Karpas-422 (cell line): ENCODE data around the gene EEIG2. TPM values are rescaled to one million over a fixed set of nuclear protein-coding genes. Genes with fewer than 3 reads are reported as not detected.

Experiments used
- DNase-seq: peaks from one replicate; pipeline ENCODE4 v3.0.0-alpha.2; 2015
- H2AFZ ChIP-seq: fragments of 200-600 bp; sonication (generic); 2 replicates; pipeline ENCODE4 v1.6.1; 2014; ENCODE audit warnings: antibody characterized with exemption, low read length, mixed read lengths
- H3K27ac ChIP-seq: fragments of 200-600 bp; sonication (generic); 2 replicates; pipeline ENCODE4 v1.5.1; 2014; ENCODE audit warnings: mild to moderate bottlenecking, low read length, moderate library complexity
- H3K27me3 ChIP-seq: fragments of 200-600 bp; sonication (generic); 2 replicates; pipeline ENCODE4 v1.6.1; 2014; ENCODE audit warnings: low read length, mixed read lengths
- H3K36me3 ChIP-seq: fragments of 200-600 bp; sonication (generic); 2 replicates; pipeline ENCODE4 v1.6.1; 2014; ENCODE audit warnings: low read length, mixed read lengths; ENCODE audit not compliant: insufficient read depth
- H3K4me1 ChIP-seq: fragments of 200-600 bp; sonication (generic); 2 replicates; pipeline ENCODE4 v1.6.1; 2014; ENCODE audit warnings: mild to moderate bottlenecking, low read length, mixed read lengths
- H3K4me2 ChIP-seq: fragments of 200-600 bp; sonication (generic); 2 replicates; pipeline ENCODE4 v1.6.1; 2014; ENCODE audit warnings: low read length, low read depth, mild to moderate bottlenecking; ENCODE audit not compliant: poor library complexity, severe bottlenecking
- H3K4me3 ChIP-seq: fragments of 200-600 bp; sonication (generic); 2 replicates; pipeline ENCODE4 v1.5.1; 2014; ENCODE audit warnings: mild to moderate bottlenecking, antibody characterized with exemption, low read length, mixed read lengths
- H3K79me2 ChIP-seq: fragments of 200-600 bp; sonication (generic); 2 replicates; pipeline ENCODE4 v1.6.1; 2014; ENCODE audit warnings: mild to moderate bottlenecking, low read length, mixed read lengths
- H3K9ac ChIP-seq: fragments of 200-600 bp; sonication (generic); 2 replicates; pipeline ENCODE4 v1.6.0; 2014; ENCODE audit warnings: low read length
- H3K9me2 ChIP-seq: fragments of 200-600 bp; sonication (generic), shearing (Covaris generic); replicated peaks from 2 replicates; pipeline ENCODE4 v1.6.0; 2014; ENCODE audit warnings: mild to moderate bottlenecking, low read length, moderate library complexity; ENCODE audit not compliant: insufficient read depth
- H3K9me3 ChIP-seq: fragments of 300-700, 200-600 bp; sonication (generic); 2 replicates; pipeline ENCODE4 v1.6.1; 2014; ENCODE audit warnings: low read length, mixed read lengths
- H4K20me1 ChIP-seq: fragments of 200-600 bp; sonication (generic); 2 replicates; pipeline ENCODE4 v1.6.1; 2014; ENCODE audit warnings: mild to moderate bottlenecking, antibody characterized with exemption, low read length, low read depth; ENCODE audit not compliant: insufficient read depth
- total RNA-seq: library from RNA; depleted of rRNA; stranded (reverse); fragments of >200 nt; shearing (Covaris generic); gene quantifications from 2 replicates; pipeline ENCODE4 v1.2.3, GENCODE V29; 2014; ENCODE audit warnings: low replicate concordance

The EEIG2 gene
- total RNA-seq, 1 experiment from 2014 or later = 5.0 TPM

DNA sequence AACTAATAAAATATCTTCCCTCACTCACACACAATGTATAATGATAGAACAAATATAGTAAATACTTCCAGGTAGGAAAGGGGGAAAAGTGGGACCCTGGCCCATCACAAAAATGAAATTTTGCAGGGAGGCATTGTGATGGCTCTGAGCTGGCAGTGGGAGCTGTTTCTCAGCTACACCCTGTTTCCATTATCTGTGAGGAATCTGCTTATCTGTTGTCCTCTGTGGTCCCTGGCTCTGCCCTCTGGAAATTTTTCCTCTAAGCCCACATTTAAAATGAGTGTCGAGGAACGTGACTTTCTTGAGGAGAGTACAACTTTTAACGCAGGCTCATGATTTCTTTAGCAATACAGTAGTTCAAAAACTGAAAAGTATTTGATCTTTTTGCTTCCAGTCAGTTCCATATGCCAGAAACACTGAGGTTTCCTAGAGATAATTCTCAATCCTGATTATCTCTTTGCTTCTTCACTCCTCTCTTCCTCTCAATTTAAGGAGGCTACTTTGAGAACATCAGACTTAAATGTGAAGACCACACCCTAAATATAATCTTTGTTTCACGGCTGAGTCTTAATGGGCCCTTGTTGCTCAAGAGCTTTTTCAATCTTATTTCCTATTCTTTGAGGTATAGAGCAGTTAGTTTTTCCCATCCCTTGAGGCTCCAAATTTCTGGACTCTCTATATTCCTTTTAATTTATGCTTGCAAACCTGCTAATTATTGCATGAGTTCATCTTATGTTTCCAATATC is 5.0 kb upstream of the EEIG2 start:
- H3K9me2 ChIP-seq = no peaks in the 10 kb centered on the region

DNA sequence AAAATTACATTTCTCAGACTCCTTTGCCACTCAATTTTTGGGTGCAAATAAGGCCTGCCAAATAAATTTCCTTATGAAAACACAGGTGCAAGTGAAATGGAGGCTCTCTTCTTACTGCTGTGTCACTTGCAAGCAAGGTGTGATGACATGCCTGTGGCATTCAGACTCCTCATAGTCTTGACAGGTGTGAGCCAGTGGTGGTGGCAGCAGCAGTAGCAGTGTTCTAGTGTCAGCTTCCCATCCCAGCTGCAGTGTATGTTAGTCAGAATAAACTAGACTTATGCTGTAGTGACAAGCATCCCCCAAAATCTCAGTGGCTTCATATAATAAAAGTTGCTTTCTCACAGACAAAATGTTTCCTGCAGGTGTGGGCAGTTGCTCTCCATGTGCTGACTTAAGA is 3.8 kb upstream of the EEIG2 start:
- no peak overlapping the region for H3K27ac ChIP-seq

More for the DNA sequence above, 5.0 kb upstream of the EEIG2 start:
- Histone ChIP-seq H3K36me3 (no peaks in the 10 kb centered on the region), H2AFZ (no peak overlapping the region), H3K79me2 (no peaks in the 10 kb centered on the region), H3K27ac (no peak overlapping the region), H3K4me2 (no peak overlapping the region), H3K9me3 (no peaks in the 10 kb centered on the region), H3K27me3 (no peaks in the 10 kb centered on the region), H3K9ac (no peak overlapping the region), H3K4me1 (peaks cover 25% of the 10 kb centered on the region), H4K20me1 (no peaks in the 10 kb centered on the region), H3K4me3 (no peak overlapping the region)
- no peak for DNase-seq

DNA sequence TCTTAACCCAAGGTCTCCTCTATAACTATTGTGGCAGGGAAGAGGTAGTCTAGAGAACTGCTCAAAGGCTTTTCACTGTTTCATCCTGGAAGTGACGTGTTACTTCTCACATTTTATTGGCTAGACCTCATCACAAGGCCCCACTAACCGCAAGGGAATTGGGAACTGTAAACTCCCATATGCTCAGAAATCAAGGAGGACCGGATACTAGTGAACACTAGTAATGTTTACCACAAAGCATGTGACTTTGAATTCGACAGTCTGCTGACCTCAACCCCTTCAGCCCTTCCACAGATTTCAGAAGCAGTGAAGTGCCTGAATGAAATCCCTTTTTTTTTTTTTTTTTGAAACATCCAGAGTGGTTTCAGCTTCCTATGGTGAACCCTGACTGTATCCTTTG is 3.4 kb upstream of the EEIG2 start:
- Histone ChIP-seq H3K36me3 (no peaks in the 10 kb centered on the region), H3K79me2 (no peaks in the 10 kb centered on the region), H3K9me3 (no peaks in the 10 kb centered on the region), H3K4me1 (peaks cover 38% of the 10 kb centered on the region), H3K9me2 (no peaks in the 10 kb centered on the region), H3K9ac (no peak overlapping the region), H3K4me3 (no peak overlapping the region), H3K27ac (no peak overlapping the region), H2AFZ (no peak overlapping the region), H3K27me3 (no peaks in the 10 kb centered on the region), H4K20me1 (no peaks in the 10 kb centered on the region), H3K4me2 (no peak overlapping the region)
- DNase-seq = no peak

More for the DNA sequence above, 3.8 kb upstream of the EEIG2 start:
- DNase-seq = no peak
- no peak overlapping the region for H3K4me3 ChIP-seq
- H3K9me2 ChIP-seq = no peaks in the 10 kb centered on the region
- no peaks in the 10 kb centered on the region for H4K20me1 ChIP-seq
- H3K9ac ChIP-seq = no peak overlapping the region
- H2AFZ ChIP-seq = no peak overlapping the region
- H3K4me2 ChIP-seq = no peak overlapping the region
- no peaks in the 10 kb centered on the region for H3K79me2 ChIP-seq
- H3K4me1 ChIP-seq = peaks cover 34% of the 10 kb centered on the region
- H3K9me3 ChIP-seq = no peaks in the 10 kb centered on the region
- no peaks in the 10 kb centered on the region for H3K27me3 ChIP-seq
- H3K36me3 ChIP-seq = no peaks in the 10 kb centered on the region

DNA sequence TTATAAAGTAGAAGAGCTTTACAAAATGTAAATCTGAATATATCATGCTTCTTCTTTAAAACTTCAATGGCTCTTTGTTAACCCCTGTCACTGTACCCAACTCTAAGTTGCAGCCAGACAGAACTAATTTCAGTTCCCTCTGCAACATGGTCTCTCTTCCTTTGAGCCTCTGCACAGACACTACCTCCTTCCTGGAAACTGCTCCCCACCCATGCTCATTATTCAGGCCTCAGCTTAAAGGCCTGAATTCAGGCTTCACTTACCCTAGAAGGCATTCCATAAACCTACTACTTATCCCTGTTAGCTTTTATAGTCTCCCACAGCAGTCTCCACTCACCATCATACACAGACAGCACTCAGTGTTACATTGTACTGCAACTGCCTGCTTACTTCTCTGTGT is 2.6 kb upstream of the EEIG2 start:
- Histone ChIP-seq H3K9me2 (no peaks in the 10 kb centered on the region), H3K9me3 (no peaks in the 10 kb centered on the region), H3K4me2 (no peak overlapping the region), H3K4me1 (peaks cover 39% of the 10 kb centered on the region), H3K36me3 (no peaks in the 10 kb centered on the region), H3K4me3 (no peak overlapping the region), H3K79me2 (no peaks in the 10 kb centered on the region), H3K9ac (no peak overlapping the region), H3K27me3 (no peaks in the 10 kb centered on the region), H2AFZ (peak overlapping the region; percentile 64; the same call in 1 of the 2 replicates), H4K20me1 (no peaks in the 10 kb centered on the region), H3K27ac (no peak overlapping the region)
- no peak for DNase-seq

DNA sequence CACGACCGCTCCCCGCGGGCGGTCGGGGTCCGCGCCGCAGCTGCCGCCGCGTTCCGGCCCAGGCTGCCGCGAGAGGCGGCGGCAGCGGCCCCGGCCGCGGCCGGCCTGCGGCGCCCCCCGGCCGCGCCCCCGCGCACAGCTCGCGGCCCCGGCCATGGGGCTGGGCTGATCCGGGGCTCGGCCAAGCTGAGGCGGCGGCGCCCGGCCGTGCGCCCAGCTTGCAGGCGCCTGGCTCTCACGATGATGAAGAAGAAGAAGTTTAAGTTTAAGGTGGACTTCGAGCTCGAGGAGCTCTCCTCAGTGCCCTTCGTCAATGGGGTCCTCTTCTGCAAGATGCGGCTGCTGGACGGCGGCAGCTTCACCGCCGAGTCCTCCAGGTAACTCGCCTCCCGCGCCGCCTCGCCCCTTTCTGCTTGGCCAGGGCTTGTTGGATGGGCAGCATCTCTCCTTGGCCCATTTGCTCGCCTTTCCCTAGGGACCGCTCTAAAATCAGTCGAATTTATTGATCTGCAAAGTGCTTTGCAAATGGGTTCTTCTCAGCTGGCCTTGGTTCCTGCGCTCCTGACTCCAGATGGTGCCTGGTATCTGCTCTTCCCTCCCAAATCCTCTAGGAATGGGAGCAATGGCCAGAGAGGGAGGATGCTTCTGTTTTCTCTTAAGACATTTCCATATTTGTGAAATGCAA is 431 bp downstream of the EEIG2 start:
- H4K20me1 ChIP-seq = no peaks in the 10 kb centered on the region
- no peak overlapping the region for H3K27ac ChIP-seq
- no peaks in the 10 kb centered on the region for H3K9me2 ChIP-seq
- H3K4me3 ChIP-seq = peak overlapping the region; percentile 65
- H3K4me1 ChIP-seq = peaks cover 39% of the 10 kb centered on the region
- H3K36me3 ChIP-seq = no peaks in the 10 kb centered on the region
- peak overlapping the region; percentile 48; the same call in 1 of the 2 replicates for H2AFZ ChIP-seq
- no peaks in the 10 kb centered on the region for H3K9me3 ChIP-seq
- peak overlapping the region; percentile 66 for H3K4me2 ChIP-seq
- no peaks in the 10 kb centered on the region for H3K27me3 ChIP-seq
- peak; percentile 47 for DNase-seq
- no peaks in the 10 kb centered on the region for H3K79me2 ChIP-seq
- H3K9ac ChIP-seq = peak overlapping the region; percentile 66

DNA sequence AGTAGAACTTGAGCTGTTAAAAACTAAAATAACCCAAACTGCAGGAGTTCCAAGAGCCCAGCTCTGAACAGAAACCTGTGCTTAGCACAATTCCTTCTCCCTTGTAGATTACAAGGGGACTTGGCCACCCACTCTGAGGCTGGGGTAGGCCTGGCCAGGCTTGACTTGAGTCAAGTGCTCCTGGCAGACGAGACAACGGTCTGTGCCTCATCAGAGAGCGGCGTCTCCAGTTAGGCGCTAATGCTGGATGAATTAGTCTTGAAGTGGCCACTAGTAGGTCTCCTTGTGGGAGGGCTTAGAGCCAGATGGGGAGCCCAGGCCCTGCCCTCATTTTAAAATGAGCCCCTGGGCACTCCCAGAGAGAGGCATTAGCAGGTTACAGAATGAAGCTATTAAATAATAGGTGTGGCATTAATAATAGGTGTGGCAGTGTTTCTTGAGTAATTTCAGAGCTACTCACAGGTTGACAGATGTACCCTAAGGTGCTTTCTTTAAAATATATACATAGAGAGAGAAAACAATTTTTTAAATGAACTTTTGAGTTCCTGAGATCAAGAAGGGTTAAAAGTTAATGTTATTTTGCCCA is 1.1 kb downstream of the EEIG2 start:
- peak; percentile 58 for DNase-seq
- Histone ChIP-seq H2AFZ (no peak overlapping the region), H3K4me3 (peak overlapping the region; percentile 65), H3K9ac (peak overlapping the region; percentile 66), H3K36me3 (no peaks in the 10 kb centered on the region), H3K27me3 (no peaks in the 10 kb centered on the region), H3K9me3 (no peaks in the 10 kb centered on the region), H3K4me1 (peaks cover 39% of the 10 kb centered on the region), H3K27ac (no peak overlapping the region), H3K79me2 (no peaks in the 10 kb centered on the region), H3K4me2 (peak overlapping the region; percentile 66), H4K20me1 (no peaks in the 10 kb centered on the region), H3K9me2 (no peaks in the 10 kb centered on the region)

DNA sequence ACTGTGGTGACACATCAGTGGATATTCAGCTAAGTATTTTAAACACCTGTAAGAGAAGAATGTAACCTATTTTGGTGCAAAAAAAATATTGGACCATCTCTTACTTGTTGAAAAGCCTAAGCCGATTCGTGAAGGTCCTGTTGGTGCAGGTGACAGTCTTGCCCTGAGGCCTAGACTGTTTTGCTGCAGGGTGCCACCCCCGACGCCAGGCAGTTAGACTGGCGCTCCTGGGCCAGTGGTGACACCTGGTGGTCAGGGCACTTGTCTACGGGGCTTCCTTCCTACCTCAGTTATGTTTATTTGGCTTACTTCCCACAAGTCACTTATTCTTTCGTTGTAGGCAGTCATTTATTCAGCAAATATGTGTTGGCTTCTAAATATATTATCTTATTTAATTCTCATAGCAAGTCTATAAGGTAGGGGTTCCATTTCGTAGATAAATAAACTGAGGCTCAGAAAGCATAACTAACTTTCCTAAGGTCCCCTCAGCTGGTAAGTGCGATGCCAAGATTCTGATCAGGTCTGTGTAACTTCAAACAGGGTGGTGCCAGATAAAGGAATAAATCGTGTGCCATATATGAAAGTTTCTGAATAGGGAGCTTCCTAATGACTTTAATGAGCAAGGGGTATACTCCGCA is 1.9 kb downstream of the EEIG2 start:
- peak overlapping the region; percentile 66 for H3K4me2 ChIP-seq
- no peak overlapping the region for H3K27ac ChIP-seq
- peak; percentile 90 for DNase-seq

DNA sequence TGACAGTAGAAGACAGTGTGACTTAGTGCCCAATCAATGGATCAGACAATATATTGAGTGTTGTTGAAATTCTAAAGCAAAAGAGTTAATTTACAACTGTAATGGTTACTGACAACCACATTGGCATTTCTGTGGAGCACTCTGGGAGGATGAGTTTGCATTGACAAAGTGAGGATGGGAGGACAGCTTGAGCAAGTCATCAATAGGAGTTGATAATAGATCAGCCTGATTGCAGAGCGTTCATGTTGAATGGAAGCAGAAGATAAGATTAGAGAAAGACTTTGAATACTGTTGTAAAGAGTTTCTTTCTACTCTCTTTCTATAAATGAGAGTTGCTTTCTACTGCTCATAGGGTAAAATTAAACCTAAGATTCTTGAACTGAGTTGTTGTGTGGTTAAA is 3.9 kb downstream of the EEIG2 start:
- no peaks in the 10 kb centered on the region for H3K79me2 ChIP-seq

More for the DNA sequence above, 1.9 kb downstream of the EEIG2 start:
- H2AFZ ChIP-seq = no peak overlapping the region
- H3K9me2 ChIP-seq = no peaks in the 10 kb centered on the region
- no peaks in the 10 kb centered on the region for H3K9me3 ChIP-seq
- H3K36me3 ChIP-seq = no peaks in the 10 kb centered on the region
- H3K79me2 ChIP-seq = no peaks in the 10 kb centered on the region
- H3K4me3 ChIP-seq = no peak overlapping the region
- peaks cover 39% of the 10 kb centered on the region for H3K4me1 ChIP-seq
- no peak overlapping the region for H3K9ac ChIP-seq
- no peaks in the 10 kb centered on the region for H4K20me1 ChIP-seq
- no peaks in the 10 kb centered on the region for H3K27me3 ChIP-seq

More for the DNA sequence above, 3.9 kb downstream of the EEIG2 start:
- Histone ChIP-seq H3K4me3 (no peak overlapping the region), H3K9ac (no peak overlapping the region), H3K9me2 (no peaks in the 10 kb centered on the region), H3K27ac (no peak overlapping the region), H3K4me2 (no peak overlapping the region), H3K9me3 (no peaks in the 10 kb centered on the region), H3K27me3 (no peaks in the 10 kb centered on the region), H3K36me3 (no peaks in the 10 kb centered on the region), H2AFZ (no peak overlapping the region), H4K20me1 (no peaks in the 10 kb centered on the region), H3K4me1 (peaks cover 23% of the 10 kb centered on the region)
- DNase-seq = no peak
